Left ventricle myocardium inferior (tissue), 1 donor: Measurements from ENCODE around the gene MPDU1. TPM values are rescaled to one million over a fixed set of nuclear protein-coding genes. Genes with fewer than 3 reads are reported as not detected.
A peak's percentile ranks its signal among the peaks of the same experiment; 100 is the strongest.
"Not testable (repeated sequence)": the region's sequence is repeated elsewhere in the genome, so short reads cannot be mapped to it uniquely, and the experiment has no call there.

Experiments used
- DNase-seq: peaks from one replicate; pipeline ENCODE4 v3.0.0-alpha.2; 2020
- H3K27ac ChIP-seq: fragments of 200-600 bp; replicated peaks from 2 replicates; pipeline ENCODE4 v1.8.0; 2021
- H3K27me3 ChIP-seq: fragments of 200-600 bp; 2 replicates; pipeline ENCODE4 v1.8.0; 2021; ENCODE audit warnings: low read depth
- H3K36me3 ChIP-seq: fragments of 200-600 bp; 2 replicates; pipeline ENCODE4 v1.8.0; 2021
- H3K4me1 ChIP-seq: fragments of 200-600 bp; 2 replicates; pipeline ENCODE4 v1.8.0; 2021
- H3K4me3 ChIP-seq: fragments of 200-600 bp; 2 replicates; pipeline ENCODE4 v1.8.0; 2021; ENCODE audit warnings: mild to moderate bottlenecking, moderate library complexity
- H3K9me3 ChIP-seq: fragments of 200-600 bp; replicated peaks from 2 replicates; pipeline ENCODE4 v1.8.0; 2021
- CTCF ChIP-seq: fragments of 200-600 bp; IDR thresholded peaks from 2 replicates; pipeline ENCODE4 v1.8.0; 2021; ENCODE audit warnings: antibody characterized with exemption, mild to moderate bottlenecking, borderline replicate concordance
- intact Hi-C: fragments of 100-400 bp; cut with micrococcal nuclease; formaldehyde crosslinking; loops from one replicate; pipeline ENCODE4 v1.11.0; 2022
- total RNA-seq: library from RNA; stranded (reverse); fragmentation: NEBNext Ultra II Directional; extraction: Animal tissue kit (Norgen Biotek cat#: 25700); gene quantifications from one replicate; pipeline ENCODE4 v1.2.1, GENCODE V29; 2021
- donor health status: DM: no; HTN: yes; CAD: no; lungs with severe emphysema.

The MPDU1 gene
- total RNA-seq, 1 donor from 2014 or later = 24.9 TPM

GRCh38 chr17:7592422-7593021, 8.9 kb downstream of the MPDU1 start:
- Histone ChIP-seq H3K4me3 (no peak overlapping the region), H3K27me3 (no peaks in the 10 kb centered on the region), H3K4me1 (peaks cover 25% of the 10 kb centered on the region), H3K27ac (no peak overlapping the region), H3K36me3 (peaks cover 72% of the 10 kb centered on the region), H3K9me3 (no peaks in the 10 kb centered on the region)
- TF ChIP-seq CTCF = no peak
- DNase-seq = no peak
- intact Hi-C loops = no loop called here

GRCh38 chr17:7593296-7593695, 9.6 kb downstream of the MPDU1 start:
- TF ChIP-seq CTCF = no peak
- no peak overlapping the region for H3K27ac ChIP-seq

GRCh38 chr17:7597561-7597960, 13.9 kb downstream of the MPDU1 start:
- H3K9me3 ChIP-seq, H3K4me1 ChIP-seq, H3K27me3 ChIP-seq, DNase-seq, H3K4me3 ChIP-seq, H3K27ac ChIP-seq, intact Hi-C loops: not testable (repeated sequence)
- H3K36me3 ChIP-seq = peaks cover 97% of the 10 kb centered on the region

More at GRCh38 chr17:7593296-7593695, 9.6 kb downstream of the MPDU1 start:
- H3K4me3 ChIP-seq = no peak overlapping the region
- H3K9me3 ChIP-seq = no peaks in the 10 kb centered on the region
- H3K36me3 ChIP-seq = peaks cover 73% of the 10 kb centered on the region
- no peak for DNase-seq
- intact Hi-C loops = no loop called here
- peaks cover 17% of the 10 kb centered on the region for H3K4me1 ChIP-seq
- no peaks in the 10 kb centered on the region for H3K27me3 ChIP-seq

GRCh38 chr17:7606280-7606679, 22.6 kb downstream of the MPDU1 start:
- no peak for TF ChIP-seq CTCF
- intact Hi-C loops = no loop called here
- H3K9me3 ChIP-seq = no peaks in the 10 kb centered on the region
- no peak overlapping the region for H3K4me3 ChIP-seq
- peak overlapping the region; percentile 89 for H3K27ac ChIP-seq
- H3K36me3 ChIP-seq = peaks cover 50% of the 10 kb centered on the region
- H3K27me3 ChIP-seq = no peaks in the 10 kb centered on the region
- peaks cover 55% of the 10 kb centered on the region for H3K4me1 ChIP-seq
- no peak for DNase-seq

GRCh38 chr17:7610641-7611040, 27.0 kb downstream of the MPDU1 start:
- H3K4me3 ChIP-seq = no peak overlapping the region
- no peak for TF ChIP-seq CTCF
- H3K27ac ChIP-seq = peak overlapping the region; percentile 27
- H3K36me3 ChIP-seq = peaks cover 10% of the 10 kb centered on the region
- H3K9me3 ChIP-seq = no peaks in the 10 kb centered on the region
- no peaks in the 10 kb centered on the region for H3K27me3 ChIP-seq
- intact Hi-C loops = no loop called here
- DNase-seq = no peak
- peaks cover 85% of the 10 kb centered on the region for H3K4me1 ChIP-seq

- peak overlapping the region; percentile 91 for H3K4me3 ChIP-seq
- H3K9me3 ChIP-seq = no peaks in the 10 kb centered on the region
- peak overlapping the region; percentile 42 for H3K27ac ChIP-seq
- TF ChIP-seq CTCF = no peak
- H3K4me1 ChIP-seq = peaks cover 75% of the 10 kb centered on the region
- intact Hi-C loops = no loop called here
- DNase-seq = no peak
- peaks cover 9% of the 10 kb centered on the region for H3K36me3 ChIP-seq
- H3K27me3 ChIP-seq = no peaks in the 10 kb centered on the region
These were observed 28.1 kb downstream of the MPDU1 start for GRCh38 chr17:7611635-7612293.
